DMS153 treated with DMSO at 0.1 percent for 48 hours (cell line): ENCODE measurements around the gene PAEP.
"Not testable (repeated sequence)": the region's sequence is repeated elsewhere in the genome, so short reads cannot be mapped to it uniquely, and the experiment has no call there.

Source experiments
- DNase-seq: peaks from one replicate; lab custom pipeline; 2025; ENCODE audit not compliant: unreplicated experiment; lab: John Stamatoyannopoulos, UW

PAEP gene

DNA sequence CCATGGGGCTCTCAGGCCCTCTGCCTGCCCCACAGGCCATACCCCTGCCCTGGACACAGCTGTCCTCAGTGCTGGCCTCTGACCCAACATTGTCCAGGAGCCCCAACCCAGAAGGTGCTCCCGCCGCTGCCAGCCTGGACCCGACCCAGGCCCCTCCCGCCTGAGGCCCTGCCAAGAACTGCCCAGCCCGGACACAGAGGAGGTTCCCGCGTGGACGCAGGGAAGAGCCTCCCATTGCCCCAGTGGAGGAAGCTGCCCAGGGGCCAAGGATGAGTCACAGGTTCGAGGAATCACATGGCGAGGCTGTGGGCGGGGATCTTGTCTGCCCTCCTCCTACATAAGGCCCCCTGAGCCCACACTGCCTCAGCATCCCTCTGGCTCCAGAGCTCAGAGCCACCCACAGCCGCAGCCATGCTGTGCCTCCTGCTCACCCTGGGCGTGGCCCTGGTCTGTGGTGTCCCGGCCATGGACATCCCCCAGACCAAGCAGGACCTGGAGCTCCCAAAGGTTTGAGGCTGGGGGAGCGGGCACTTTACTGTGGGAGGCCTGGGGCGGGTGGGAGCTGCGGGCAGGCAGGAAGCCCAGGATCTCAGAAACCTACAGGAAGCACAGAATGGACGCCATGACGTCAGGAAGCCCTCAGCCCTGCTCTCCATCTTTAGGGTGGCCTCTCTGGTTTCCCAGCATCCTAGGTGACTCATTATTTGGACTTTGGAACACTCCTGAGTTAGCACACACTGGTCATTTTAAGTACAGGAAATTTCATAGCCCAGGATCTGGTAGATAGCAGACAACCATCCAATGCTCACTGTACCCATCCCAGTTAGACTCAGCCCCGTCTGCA is at the start of gene PAEP:
Gene PAEP (plus strand): TSS at position 366 of the 844 bp plus-strand sequence.
- DNase-seq, result no peak

DNA sequence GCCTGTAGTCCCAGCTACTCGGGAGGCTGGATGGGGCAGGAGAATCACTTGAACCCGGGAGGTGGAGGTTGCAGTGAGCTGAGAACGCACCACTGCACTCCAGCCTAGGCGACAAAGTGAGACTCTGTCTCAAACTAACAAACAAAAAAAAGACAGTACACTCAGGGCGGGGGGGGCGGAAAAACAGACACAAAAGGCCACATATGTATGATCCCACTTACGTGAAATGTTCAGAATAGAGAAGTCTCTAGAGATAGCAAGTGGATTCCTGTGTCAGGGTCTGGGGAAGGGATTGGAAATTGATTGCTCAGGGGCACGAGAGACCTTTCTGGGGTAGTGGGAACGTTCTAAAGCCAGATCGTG is 49.3 kb upstream of the PAEP start:
- no peak for DNase-seq

DNA sequence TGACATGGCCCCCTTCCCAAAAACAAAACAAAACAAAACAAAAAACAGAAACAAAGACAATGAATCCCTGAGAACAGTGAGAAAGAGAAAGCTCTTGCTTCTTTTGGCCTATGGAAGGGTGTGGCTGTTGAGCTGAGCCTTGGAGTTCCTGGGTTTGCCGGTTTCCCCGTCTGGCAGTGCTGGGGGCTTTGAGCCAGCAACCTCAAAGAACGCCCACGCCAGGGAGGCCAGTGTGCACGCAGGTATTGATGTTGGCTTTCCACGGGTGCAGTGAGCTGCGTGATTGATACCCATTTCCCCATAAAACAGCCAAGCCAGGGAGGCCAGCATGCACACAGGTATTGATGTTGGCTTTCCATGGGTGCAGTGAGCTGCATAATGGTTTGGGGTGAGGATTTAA is 48.7 kb upstream of the PAEP start:
- no peak for DNase-seq

DNA sequence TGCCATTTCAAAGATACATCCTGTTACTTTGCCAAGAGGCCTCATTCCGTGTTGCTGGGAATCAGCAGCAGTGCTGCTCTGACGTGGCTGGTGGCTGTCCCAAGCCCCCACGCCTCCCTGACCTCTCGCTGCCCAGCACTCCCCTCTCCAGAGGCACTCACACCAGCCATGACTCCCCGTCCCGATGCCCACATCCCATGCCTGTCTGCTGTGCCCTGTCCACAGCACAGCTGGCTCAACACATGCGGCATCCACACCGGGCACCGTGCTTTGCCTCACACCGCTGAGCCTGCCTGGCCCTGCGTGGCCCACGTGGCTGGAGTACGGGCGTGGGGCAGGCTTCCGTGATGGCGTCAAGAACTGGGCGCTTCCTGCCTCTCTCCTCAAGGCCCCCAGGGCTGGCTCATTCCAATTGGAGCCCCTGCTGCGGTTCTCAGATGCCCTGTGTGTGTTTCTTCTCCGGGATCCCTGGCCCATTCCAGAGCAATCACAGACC is 48.2 kb upstream of the PAEP start:
- no peak for DNase-seq

DNA sequence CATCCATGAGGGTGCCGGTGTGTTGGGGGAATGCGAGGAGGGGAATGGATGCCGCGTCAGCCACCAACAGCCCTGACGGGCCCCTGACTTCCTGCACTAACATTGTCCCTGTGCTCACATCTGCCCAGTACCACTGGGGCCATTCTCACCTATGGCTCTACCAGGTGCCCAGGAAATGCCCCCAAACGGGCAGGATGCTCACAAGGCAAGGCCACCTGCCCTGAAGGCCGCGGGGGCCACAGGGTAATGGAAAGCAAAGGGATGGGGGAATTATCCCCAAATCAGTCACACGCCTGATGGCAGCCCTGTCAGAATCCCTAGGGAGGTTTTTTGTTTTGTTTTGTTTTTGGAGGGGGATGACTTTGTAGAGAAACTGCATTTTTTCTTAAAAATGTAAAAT is 47.6 kb upstream of the PAEP start:
- DNase-seq, result not testable (repeated sequence)

DNA sequence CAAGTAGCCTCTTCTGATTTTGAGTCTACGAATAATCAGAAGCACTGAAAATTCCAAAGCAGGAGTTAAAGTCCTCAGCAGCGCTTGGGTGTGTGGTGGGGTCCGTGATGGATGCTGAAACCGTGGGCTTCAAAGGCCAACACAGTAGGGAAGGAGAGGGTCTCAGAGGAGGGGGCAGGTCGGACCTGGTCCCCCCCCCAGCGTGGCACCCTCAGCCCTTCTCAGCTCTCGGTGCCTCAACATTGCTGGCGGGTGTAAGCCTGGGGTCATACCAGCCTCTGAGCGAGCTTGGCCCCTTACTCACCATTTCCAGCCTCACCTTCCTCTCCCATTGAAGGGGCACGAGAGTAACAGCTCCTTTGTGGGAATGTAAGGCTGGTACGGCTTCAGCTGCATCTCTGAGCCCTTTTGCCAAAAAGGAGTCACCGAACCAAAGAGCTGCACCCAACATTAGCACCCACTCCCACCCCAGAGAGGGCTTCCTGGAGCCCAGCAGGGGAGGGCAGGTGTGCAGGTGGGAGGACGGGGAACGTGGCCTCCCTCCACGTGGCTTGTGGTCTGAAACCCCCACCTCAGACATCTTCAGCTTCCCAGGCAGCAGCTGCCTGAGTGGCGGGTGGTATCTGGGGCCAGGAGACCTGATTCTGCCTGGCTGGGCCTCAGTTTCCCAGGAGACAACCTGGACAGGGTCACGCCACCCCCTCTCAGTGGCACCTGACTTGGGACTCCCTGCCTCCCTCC is 47.0 kb upstream of the PAEP start:
- no peak for DNase-seq

DNA sequence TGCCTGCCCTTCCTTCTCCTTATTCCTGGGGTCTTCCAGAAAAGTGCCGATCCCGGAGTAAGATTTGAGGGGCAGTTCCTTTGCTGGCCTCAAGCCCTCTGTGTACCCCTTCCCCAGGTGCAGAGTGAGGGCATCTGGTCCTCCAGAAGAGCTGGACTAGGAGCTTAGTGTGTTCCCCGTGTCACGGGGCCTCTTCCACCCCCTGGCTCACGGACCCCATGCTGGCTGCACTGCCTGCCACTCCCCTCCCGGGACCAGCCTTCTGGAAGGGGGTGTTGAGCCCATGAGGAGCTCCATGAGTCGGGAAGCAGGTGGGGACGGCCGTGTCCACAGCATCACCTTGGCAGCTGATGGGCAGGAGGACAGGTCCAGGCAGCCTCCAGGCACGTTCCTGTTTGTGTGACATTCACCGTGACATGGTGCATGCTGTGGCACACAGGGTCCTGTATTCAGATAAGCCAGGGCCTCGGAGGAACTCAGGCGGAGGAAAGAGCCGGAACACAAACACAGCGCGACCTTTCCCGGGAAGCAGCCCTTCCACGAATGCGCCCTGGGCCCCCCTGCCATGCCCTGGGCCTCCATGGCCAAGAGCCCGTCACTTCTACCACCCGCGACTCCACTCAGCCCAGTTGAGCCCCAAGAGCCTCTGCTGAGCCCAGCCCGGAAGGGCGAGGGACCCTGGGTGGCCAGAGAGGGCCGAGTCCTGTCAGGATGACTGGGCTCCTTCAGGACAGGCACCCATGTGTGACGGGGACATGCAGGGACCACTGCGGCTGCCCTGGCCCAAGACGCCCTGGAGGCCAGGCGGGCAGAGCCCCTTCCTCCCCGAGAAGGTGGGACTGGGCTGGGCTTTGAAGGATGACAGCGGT is 46.2 kb upstream of the PAEP start:
- DNase-seq, result no peak

DNA sequence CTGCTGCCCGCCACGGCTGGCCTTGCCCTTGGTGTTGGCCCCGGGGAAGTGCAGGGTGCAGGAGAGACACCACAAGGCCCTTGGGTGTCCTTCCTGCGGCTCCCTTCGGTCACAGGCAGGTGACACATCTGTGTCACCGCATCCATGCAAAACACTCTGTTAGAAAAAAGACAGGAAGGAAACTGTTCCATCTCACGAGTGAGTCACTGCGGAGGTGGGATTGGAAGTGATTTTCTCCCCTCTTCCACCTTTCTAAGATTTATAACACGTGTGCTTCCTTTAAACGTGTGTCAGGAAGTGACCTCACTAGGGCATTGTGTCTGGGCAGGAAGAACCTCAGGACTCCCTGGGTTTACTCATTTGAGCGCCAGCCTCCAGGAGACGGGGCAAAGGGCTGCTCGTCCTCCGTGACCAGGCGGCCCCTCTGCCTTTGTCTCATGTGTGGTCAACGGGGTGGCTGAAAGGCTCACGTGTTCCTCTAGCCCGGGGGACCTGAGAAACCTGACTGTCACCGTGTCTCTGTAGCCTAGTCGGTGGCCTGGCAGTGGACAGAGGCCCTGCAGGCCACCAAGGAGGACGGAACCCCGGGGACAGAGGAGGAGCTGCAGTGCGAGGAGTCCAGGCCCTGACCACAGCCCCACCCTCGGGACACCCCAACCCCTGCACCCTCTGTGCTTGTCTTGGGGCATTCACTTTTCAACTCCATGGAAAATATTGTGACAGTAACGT is 45.3 kb upstream of the PAEP start:
- DNase-seq, result no peak

DNA sequence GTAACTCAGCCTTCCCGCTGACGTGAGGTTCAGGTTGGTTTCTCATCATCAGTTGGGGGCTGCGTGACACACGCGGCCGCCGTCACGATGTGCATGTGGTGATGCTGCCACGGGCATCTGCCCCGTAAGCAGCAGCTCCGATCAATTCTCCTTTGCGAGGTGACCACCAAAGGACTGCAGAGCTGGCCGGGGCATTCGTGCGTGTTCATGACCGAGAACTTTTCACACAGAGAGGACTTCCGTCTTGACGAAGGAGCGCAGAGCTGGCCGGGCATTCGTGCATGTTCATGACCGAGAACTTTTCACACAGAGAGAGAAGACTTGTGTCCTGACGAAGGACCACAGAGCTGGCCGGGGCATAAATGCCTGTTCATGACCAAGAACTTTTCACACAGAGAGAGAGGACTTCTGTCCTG is 44.1 kb upstream of the PAEP start:
- no peak for DNase-seq

DNA sequence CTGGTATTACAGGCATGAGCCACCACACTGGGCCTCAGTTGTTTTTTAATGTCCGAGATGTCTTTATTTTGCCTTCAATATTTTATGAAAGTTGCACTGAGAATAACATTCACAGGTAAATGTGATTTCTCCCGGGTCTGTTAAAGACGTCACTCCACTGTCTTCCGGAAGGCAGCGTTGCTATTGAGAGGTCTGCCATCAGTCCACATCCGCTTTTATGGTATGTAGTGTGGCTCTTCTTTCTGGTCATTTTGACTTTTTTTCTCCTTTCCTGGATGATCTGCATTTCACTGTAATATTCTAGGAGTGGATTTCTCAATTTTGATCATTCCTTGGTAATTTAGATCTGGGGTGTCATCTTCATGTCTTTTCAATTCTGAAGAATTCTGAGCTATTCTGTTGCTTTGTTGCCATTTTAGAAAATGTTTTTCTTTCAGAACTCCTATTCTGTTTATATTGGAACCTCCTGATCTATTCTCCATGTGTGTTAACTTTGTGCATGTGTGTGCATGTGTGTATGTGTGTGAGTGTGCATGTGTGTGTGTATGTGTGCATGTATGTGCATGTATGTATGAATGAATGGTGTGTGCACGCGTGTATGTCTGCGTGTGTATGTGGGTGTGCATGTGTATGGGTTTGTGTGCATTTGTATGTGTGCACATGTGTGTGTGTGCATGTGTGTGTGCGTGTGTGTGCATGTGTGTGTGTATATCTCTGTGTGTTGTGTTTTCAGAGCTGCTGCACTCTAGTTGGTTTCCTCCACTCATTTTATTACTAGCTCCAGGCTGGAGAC is 42.2 kb upstream of the PAEP start:
- no peak for DNase-seq

DNA sequence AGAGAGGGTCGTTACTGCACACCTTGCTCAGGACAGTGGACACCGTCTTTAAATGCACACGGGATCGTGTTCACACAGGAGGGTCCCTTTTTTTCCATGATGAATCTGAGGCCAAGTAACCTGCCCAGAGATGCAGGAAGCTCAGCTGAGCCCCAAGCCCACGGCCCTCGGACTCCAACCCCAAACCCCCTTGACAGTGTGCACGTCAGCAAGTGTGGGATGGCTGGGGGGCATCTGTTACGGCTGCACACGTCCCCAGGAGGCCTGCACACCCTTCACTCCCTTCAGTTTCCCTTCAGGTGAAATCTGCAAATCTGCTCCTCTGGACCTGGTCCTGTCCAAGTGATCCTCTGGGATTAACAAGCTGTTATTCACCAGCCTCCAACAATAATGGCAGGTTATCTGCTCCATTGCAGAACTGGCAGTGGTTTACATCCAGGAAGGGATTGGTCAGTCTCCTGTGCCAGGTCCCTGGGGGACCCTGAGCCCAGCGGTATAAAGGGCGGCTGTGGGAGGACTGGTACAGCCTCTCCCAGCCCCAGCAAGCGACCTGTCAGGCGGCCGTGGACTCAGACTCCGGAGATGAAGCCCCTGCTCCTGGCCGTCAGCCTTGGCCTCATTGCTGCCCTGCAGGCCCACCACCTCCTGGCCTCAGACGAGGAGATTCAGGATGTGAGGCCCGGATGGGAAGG is 40.5 kb upstream of the PAEP start, which contains the start of gene LCN1:
Gene LCN1 (plus strand): TSS at position 525 of the 692 bp plus-strand sequence. CDS start 58 bp downstream, at position 583.
- DNase-seq, result no peak

DNA sequence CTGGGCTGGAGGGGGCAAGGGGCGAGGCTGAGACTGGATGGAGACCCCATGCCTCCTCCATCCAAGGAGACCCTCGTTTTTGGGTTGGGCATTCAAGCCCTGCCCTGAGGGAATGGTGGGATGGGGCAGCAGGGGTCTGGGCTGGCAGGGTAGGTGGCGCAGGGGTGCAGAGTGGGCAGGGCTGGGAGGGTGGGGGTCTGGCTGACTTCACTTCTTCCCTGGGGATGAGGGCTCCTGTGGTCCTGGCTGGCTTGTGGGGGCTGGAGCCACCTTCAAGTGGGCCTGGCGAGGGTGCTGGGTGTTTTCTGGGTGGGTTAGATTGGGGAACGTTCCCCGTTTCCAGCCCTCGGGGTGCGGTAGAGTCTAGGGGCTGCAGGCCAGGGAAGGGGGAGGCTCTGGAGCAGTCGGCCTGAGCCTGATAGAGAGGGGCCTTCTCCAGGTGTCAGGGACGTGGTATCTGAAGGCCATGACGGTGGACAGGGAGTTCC is 39.9 kb upstream of the PAEP start:
- DNase-seq, result no peak

DNA sequence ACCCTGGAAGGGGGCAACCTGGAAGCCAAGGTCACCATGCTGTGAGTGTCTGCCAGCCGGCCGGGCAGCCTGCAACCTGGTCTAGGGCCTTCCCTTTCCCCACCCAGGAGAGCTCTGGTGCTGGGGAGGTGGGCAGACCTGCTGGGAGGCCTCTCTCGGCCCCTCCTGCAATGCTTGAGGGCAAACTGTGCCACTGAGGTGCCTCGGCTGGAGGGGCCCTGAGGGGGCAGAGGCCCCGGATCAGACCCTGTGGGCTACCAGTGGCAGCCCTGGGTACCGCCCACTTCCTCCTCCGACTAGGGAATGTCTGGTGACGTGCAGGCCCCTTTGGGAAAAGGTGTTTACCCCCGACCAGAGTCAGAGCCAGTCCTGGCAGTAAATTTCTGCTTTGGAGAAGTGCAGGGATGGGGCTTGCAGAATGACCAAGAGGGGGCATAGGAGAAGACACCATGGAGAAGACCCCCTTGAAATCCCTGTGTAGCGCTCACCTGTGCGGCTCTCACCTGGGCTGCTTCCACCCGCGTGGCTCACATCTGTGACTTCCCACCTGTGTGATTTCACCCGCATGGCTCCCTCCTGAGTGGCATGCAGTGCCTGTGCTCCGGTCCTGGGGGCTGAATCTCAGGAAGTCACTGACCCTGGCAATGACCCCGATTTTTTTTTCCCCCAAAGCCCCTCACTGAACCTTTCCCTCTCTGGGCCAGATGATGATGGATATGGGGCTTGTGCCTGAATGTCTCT is 39.2 kb upstream of the PAEP start:
- DNase-seq, result no peak

DNA sequence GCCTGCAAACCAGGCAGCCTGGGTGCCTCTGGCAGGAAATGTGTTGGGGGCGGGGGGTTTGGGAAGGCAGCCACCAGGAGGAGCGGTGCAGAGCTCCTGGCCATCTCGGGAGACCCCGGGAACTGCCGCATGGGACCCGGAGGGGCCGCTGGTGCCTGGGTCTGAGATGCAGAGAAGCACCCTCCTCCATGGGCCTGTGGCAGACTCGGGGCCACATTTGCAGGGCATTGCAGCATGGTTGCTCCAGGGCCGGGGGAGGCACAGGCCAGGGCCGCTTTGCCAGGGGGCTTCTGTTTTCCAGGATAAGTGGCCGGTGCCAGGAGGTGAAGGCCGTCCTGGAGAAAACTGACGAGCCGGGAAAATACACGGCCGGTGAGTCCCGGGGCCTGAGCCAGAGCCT is 38.6 kb upstream of the PAEP start:
- no peak for DNase-seq

DNA sequence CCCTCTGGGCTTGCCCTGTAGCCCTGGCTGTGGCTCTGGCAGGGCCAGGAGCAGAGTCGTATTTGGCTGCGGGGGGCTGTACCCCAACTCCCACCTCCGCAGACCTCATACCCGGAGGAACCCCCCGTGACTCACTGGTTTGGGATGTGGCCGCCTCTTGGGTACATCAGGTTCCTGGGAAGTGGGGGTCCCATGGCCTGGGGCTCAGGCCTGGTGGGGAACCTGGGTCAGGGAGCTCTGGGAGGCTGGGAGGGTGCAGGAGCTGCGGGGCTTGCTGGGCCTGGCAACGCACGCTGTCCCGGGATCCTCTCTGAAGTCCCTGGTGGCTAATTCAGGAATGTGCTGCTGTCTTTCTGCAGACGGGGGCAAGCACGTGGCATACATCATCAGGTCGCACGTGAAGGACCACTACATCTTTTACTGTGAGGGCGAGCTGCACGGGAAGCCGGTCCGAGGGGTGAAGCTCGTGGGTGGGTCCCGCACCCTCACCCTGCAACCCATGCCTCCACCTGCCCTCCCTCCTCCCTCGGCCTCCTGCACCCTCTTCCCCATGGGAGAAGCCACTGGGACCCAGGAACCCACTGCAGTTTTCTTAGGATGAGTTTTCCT is 37.9 kb upstream of the PAEP start:
- no peak for DNase-seq

DNA sequence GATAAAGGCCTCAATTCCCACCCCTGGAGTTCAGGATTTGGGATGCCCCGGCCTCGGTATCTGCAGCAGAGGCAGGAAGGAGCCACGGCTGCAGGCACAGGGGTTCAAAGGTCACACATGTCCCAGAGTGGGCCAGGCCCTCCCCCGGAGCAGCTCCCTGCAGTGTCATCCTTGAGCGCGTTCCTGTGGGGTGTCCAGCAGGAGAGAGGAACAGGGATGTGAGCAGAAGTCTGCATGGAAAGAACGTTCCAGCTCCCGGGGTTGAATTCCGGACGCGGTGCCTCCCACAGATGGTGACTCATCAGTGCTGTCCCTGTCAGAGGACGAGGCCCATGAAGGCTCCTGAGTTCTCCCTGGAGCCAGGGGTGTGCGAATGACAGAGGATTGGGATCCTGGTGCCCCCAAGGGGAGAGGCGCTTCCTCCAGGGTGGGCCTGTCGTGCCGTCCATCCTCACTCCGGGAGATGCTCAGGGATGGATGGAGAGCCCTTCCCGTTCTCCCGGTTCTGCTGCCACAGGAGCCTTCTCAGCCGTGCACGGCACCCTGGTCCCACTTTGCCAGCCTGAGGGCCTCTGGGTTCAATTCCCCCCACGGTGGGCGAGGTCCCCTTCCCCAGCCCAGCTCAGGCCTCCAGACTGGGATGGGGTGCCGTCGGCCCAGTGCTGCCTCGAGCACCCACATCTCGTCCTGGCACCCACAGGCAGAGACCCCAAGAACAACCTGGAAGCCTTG is 37.3 kb upstream of the PAEP start:
- DNase-seq, result no peak
